ENCODE measurements around the gene TNFSF18.

- no peak for TF ChIP-seq CHD2 (IDR thresholded peaks at IDR 0.05; ENCODE audit: low read length, partially characterized antibody)
- no peak for TF ChIP-seq RCOR1 (IDR thresholded peaks at IDR 0.05; ENCODE audit: low read depth, low read length)
- no peak for TF ChIP-seq JUNB (IDR thresholded peaks at IDR 0.05)
- no peak for TF ChIP-seq BCL3 (IDR thresholded peaks at IDR 0.05)
- TF ChIP-seq CTCF (IDR thresholded peaks at IDR 0.05), result no peak
- no peak for TF ChIP-seq MYC (IDR thresholded peaks at IDR 0.05; ENCODE audit: borderline replicate concordance, low read length)
- TF ChIP-seq RAD21 (conservative IDR thresholded peaks at IDR 0.05 in 1 of 2, IDR thresholded peaks at IDR 0.05 in 1 of 2), result no peak
- TF ChIP-seq POLR2A (IDR thresholded peaks at IDR 0.05; ENCODE audit: low read length), result no peak
- TF ChIP-seq HDAC2 (IDR thresholded peaks at IDR 0.05), result no peak
- no peak for TF ChIP-seq CBX2 (IDR thresholded peaks at IDR 0.05; ENCODE audit: borderline replicate concordance, low read depth)
- no peak for TF ChIP-seq PBX3 (IDR thresholded peaks at IDR 0.05)
- TF ChIP-seq POLR2AphosphoS2 (conservative IDR thresholded peaks at IDR 0.05; ENCODE audit: low read length), result no peak
- no peak for TF ChIP-seq REST (IDR thresholded peaks at IDR 0.05)
- no peak for TF ChIP-seq RARB (CRISPR knock-in tag; IDR thresholded peaks at IDR 0.05)
These were observed 27.4 kb downstream of the TNFSF18 start for GRCh38 chr1:173023343-173023742.

Measured in A549 (cell line).